Suprapubic skin (tissue), 4 donors: ENCODE data around the gene DKK3.

Experiments
- CTCF ChIP-seq, 2 donors: fragments of 200-600 bp in 1 of 2; fragments of 450-650 bp in 1 of 2; sonication (generic) in 1 of 2; IDR thresholded peaks; one replicate each; pipeline ENCODE4 v1.5.1; 2016 to 2019; ENCODE audit warnings: antibody characterized with exemption in 2 of 2, mild to moderate bottlenecking in 1 of 2, moderate library complexity in 1 of 2
- POLR2A ChIP-seq, 2 donors: fragments of 450-650 bp; IDR thresholded peaks; one replicate each; pipeline ENCODE4 v1.6.1; 2017; ENCODE audit warnings: antibody characterized with exemption in 2 of 2, mild to moderate bottlenecking in 2 of 2, moderate library complexity in 2 of 2
- POLR2AphosphoS5 ChIP-seq, 3 donors: sonication (generic); formaldehyde crosslinking; IDR thresholded peaks; one replicate each; pipeline ENCODE4 v1.6.1; 2017; ENCODE audit warnings: antibody characterized with exemption in 3 of 3

DNA sequence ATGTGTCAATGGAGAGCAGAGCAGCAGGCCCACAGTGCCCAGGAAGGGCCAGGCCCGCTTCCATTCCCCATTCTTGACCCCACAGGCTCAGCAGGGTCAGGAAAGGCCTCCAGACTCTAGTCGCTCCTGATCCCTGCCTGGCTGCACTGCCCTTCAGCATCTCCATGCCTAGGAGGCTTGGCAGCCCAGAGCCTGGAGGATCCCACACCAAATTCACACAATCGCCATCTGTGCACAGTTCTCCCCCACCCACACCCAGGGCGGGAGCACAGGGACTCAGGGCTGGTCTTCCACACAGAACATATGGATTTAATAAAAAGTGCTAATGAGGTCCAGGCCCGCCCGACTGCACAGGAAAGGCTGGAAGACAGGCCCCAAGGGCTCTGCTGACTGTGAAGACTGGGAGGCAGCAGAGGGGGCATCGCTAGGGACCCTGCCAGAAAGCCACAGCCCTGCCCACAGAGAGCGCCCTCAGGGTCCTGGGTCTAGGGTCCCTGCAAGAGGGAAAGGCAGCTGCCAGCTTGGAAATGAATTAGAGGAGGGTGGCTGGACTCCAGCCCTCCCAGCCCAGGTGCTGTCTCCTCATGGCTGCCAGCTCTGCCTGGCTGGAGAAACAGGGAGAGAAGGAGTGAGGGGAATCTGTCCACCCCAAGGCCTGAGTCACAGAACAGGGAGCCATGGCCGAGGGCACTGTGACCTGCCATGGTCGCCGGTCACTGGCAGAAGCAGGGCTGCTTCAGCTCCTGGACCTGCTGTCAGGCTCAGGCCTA, 39.7 kb downstream of the DKK3 start:
- TF ChIP-seq CTCF (IDR thresholded peaks at IDR 0.05) (no peak), POLR2A (IDR thresholded peaks at IDR 0.05) (no peak), POLR2AphosphoS5 (IDR thresholded peaks at IDR 0.05) (no peak)
